Tibial nerve (tissue), 4 donors: Measurements from ENCODE around the gene RDX. TPM values are rescaled to one million over a fixed set of nuclear protein-coding genes. Genes with fewer than 3 reads are reported as not detected.

Experiments used
- DNase-seq, 2 donors: peaks; one replicate each; pipeline ENCODE4 v3.0.0-alpha.2; 2019; ENCODE audit warnings: low spot score in 2 of 2
- H3K27ac ChIP-seq, 4 donors: fragments of 200-600 bp; sonication (generic) in 3 of 4; one replicate each; pipeline ENCODE4 v1.5.1; 2017 to 2019; ENCODE audit warnings: mild to moderate bottlenecking in 1 of 4
- H3K27me3 ChIP-seq, 2 donors: fragments of 200-600 bp; sonication (generic) in 1 of 2; one replicate each; pipeline versions ENCODE4 v1.5.1 to v1.6.0; 2017 to 2019
- H3K36me3 ChIP-seq, 3 donors: fragments of 200-600 bp; sonication (generic); one replicate each; pipeline ENCODE4 v1.5.1; 2018 to 2019
- H3K4me1 ChIP-seq, 4 donors: fragments of 200-600 bp; sonication (generic) in 3 of 4; one replicate each; pipeline ENCODE4 v1.5.1; 2017 to 2019
- H3K4me3 ChIP-seq, 4 donors: fragments of 200-600 bp; sonication (generic) in 3 of 4; one replicate each; pipeline ENCODE4 v1.5.1; 2017 to 2019; ENCODE audit warnings: mild to moderate bottlenecking in 1 of 4, moderate library complexity in 1 of 4
- H3K9me3 ChIP-seq, 4 donors: fragments of 200-600 bp; sonication (generic) in 3 of 4; one replicate each; pipeline ENCODE4 v1.5.1; 2017 to 2019
- CTCF ChIP-seq, 5 experiments: fragments of 200-600 bp in 3 of 5; fragments of 450-650 bp in 2 of 5; sonication (generic) in 3 of 5; IDR thresholded peaks; one replicate each; pipeline ENCODE4 v1.5.1; 2016 to 2019; ENCODE audit warnings: antibody characterized with exemption in 5 of 5, mild to moderate bottlenecking in 3 of 5, moderate library complexity in 2 of 5
- EP300 ChIP-seq, 2 donors: sonication (generic); formaldehyde crosslinking; IDR thresholded peaks; one replicate each; pipeline ENCODE4 v1.6.1; 2017; ENCODE audit warnings: antibody characterized with exemption in 2 of 2, mild to moderate bottlenecking in 1 of 2
- POLR2A ChIP-seq, 2 donors: fragments of 450-650 bp; IDR thresholded peaks; one replicate each; pipeline ENCODE4 v1.6.1; 2017; ENCODE audit warnings: antibody characterized with exemption in 2 of 2, mild to moderate bottlenecking in 2 of 2, moderate library complexity in 2 of 2
- WGBS, 2 donors: methylation state at CpG; one replicate each; pipeline ENCODE4 v1.1.5; 2018; 5-methylcytosine and 5-hydroxymethylcytosine counted together
- total RNA-seq, 4 donors: library from RNA; depleted of rRNA; stranded (reverse); fragments of >200 nt; gene quantifications; one replicate each; pipeline ENCODE4 v1.1.0, GENCODE V29; 2016

RDX gene
- total RNA-seq, 4 donors from 2014 or later = 59.8 to 120 (median 88.8) TPM

GRCh38 chr11:110182886-110183285 lies 113.5 kb downstream of the RDX start:
- TF ChIP-seq EP300 (IDR thresholded peaks at IDR 0.05) (no peak), CTCF (IDR thresholded peaks at IDR 0.05) (no peak), POLR2A (IDR thresholded peaks at IDR 0.05) (no peak)
- Histone ChIP-seq H3K36me3 (no peaks in the 10 kb centered on the region), H3K9me3 (no peaks in the 10 kb centered on the region)

GRCh38 chr11:110179064-110179463 lies 117.3 kb downstream of the RDX start:
- H3K27ac ChIP-seq = no peak overlapping the region
- 87 to 96% methylated on average over 4 of the region's 4 CpGs for WGBS, 2 donors
- TF ChIP-seq CTCF (IDR thresholded peaks at IDR 0.05) (no peak), EP300 (IDR thresholded peaks at IDR 0.05) (no peak), POLR2A (IDR thresholded peaks at IDR 0.05) (no peak)
- H3K9me3 ChIP-seq = no peaks in the 10 kb centered on the region
- no peaks in the 10 kb centered on the region for H3K36me3 ChIP-seq
- H3K27me3 ChIP-seq = no peaks in the 10 kb centered on the region
- H3K4me3 ChIP-seq = no peak overlapping the region
- H3K4me1 ChIP-seq = peaks cover 0 to 16% (median 2%) of the 10 kb centered on the region in 4 donors
- DNase-seq = no peak

More at GRCh38 chr11:110182886-110183285, 113.5 kb downstream of the RDX start:
- peaks cover 0 to 7% (median 0%) of the 10 kb centered on the region in 4 donors for H3K4me1 ChIP-seq
- 92 to 93% methylated on average over 5 of the region's 5 CpGs for WGBS, 2 donors
- DNase-seq = no peak
- H3K27ac ChIP-seq = peak overlapping the region in 1 of 4 donors; percentile 18
- no peak overlapping the region for H3K4me3 ChIP-seq
- no peaks in the 10 kb centered on the region for H3K27me3 ChIP-seq

- DNase-seq = no peak
- Histone ChIP-seq H3K27me3 (no peaks in the 10 kb centered on the region), H3K9me3 (no peaks in the 10 kb centered on the region), H3K27ac (no peak overlapping the region), H3K4me3 (no peak overlapping the region), H3K36me3 (no peaks in the 10 kb centered on the region), H3K4me1 (peaks cover 0 to 20% (median 4%) of the 10 kb centered on the region in 4 donors)
- TF ChIP-seq EP300 (IDR thresholded peaks at IDR 0.05) (no peak), CTCF (IDR thresholded peaks at IDR 0.05) (no peak), POLR2A (IDR thresholded peaks at IDR 0.05) (no peak)
- 70% methylated on average over 7 of the region's 7 CpGs for WGBS, 2 donors
These were observed 119.3 kb downstream of the RDX start for GRCh38 chr11:110177086-110177456.

GRCh38 chr11:110176366-110177085 lies 119.9 kb downstream of the RDX start:
- Histone ChIP-seq H3K4me1 (peaks cover 0 to 20% (median 4%) of the 10 kb centered on the region in 4 donors), H3K27me3 (no peaks in the 10 kb centered on the region), H3K36me3 (no peaks in the 10 kb centered on the region), H3K4me3 (no peak overlapping the region), H3K9me3 (no peaks in the 10 kb centered on the region), H3K27ac (no peak overlapping the region)
- DNase-seq = no peak
- TF ChIP-seq POLR2A (IDR thresholded peaks at IDR 0.05) = no peak
- no peak for TF ChIP-seq CTCF (IDR thresholded peaks at IDR 0.05)
- TF ChIP-seq EP300 (IDR thresholded peaks at IDR 0.05) = no peak
- 84 to 85% methylated on average over 10 to 12 of the region's 12 CpGs for WGBS, 2 donors

GRCh38 chr11:110174645-110175310 lies 121.6 kb downstream of the RDX start:
- no peaks in the 10 kb centered on the region for H3K9me3 ChIP-seq
- peak overlapping the region in 2 of 4 donors; percentile 42 to 72 for H3K27ac ChIP-seq
- no peak for TF ChIP-seq EP300 (IDR thresholded peaks at IDR 0.05)
- no peak for TF ChIP-seq CTCF (IDR thresholded peaks at IDR 0.05)
- no peak for TF ChIP-seq POLR2A (IDR thresholded peaks at IDR 0.05)
- DNase-seq = no peak
- no peaks in the 10 kb centered on the region for H3K36me3 ChIP-seq
- peak overlapping the region in 1 of 4 donors; percentile 22 for H3K4me3 ChIP-seq
- peaks cover 0 to 20% (median 4%) of the 10 kb centered on the region in 4 donors for H3K4me1 ChIP-seq
- 58% methylated on average over 6 of the region's 6 CpGs for WGBS, 2 donors
- no peaks in the 10 kb centered on the region for H3K27me3 ChIP-seq
